CD4-positive, alpha-beta memory T cell (primary cell): Measurements from ENCODE around the gene GPR15. TPM values are rescaled to one million over a fixed set of nuclear protein-coding genes. Genes with fewer than 3 reads are reported as not detected.

Experiments
- CTCF ChIA-PET: fragments of 350-600 bp; sonication (Branson Sonifier 250); formaldehyde crosslinking; loops from one replicate; lab custom pipeline; 2021; ENCODE audit warnings: inconsistent platforms; ENCODE audit not compliant: partially characterized antibody; lab: Charles Lee
- POLR2A ChIA-PET: fragments of 350-600 bp; sonication (Branson Sonifier 250); formaldehyde crosslinking; loops from one replicate; lab custom pipeline; 2021; ENCODE audit not compliant: partially characterized antibody; lab: Charles Lee
- DNase-seq, 5 donors: peaks; one replicate each; pipeline versions ENCODE4 v3.0.0 to v3.0.0-alpha.2; 2020 to 2022; ENCODE audit warnings: mixed read lengths in 1 of 5
- H3K27ac ChIP-seq: one replicate; pipeline ENCODE4 v1.7.0; 2013; ENCODE audit warnings: low read depth, low read length
- H3K27me3 ChIP-seq: 2 replicates; pipeline ENCODE4 v1.7.0; 2013; ENCODE audit warnings: mild to moderate bottlenecking, low read length, moderate library complexity; ENCODE audit not compliant: insufficient read depth
- H3K36me3 ChIP-seq: 2 replicates; pipeline ENCODE4 v1.7.0; 2013; ENCODE audit warnings: mild to moderate bottlenecking, low read length, moderate library complexity; ENCODE audit not compliant: insufficient read depth
- H3K4me1 ChIP-seq: 2 replicates; pipeline ENCODE4 v1.7.0; 2013; ENCODE audit warnings: mild to moderate bottlenecking, low read length, moderate library complexity; ENCODE audit not compliant: insufficient read depth
- H3K4me3 ChIP-seq, 2 donors: one replicate each; pipeline ENCODE4 v1.7.0; 2013; ENCODE audit warnings: low read length in 2 of 2, mild to moderate bottlenecking in 1 of 2
- H3K9me3 ChIP-seq, 2 donors: one replicate each; pipeline ENCODE4 v1.7.0; 2013; ENCODE audit warnings: low read length in 2 of 2, control low read depth in 1 of 2; ENCODE audit not compliant: control insufficient read depth in 1 of 2
- H3K27ac Mint-ChIP-seq, 7 donors: one replicate each; pipeline ENCODE4 v1.8.0; 2020 to 2021; ENCODE audit warnings: mixed read lengths in 7 of 7, mild to moderate bottlenecking in 6 of 7, inconsistent platforms in 3 of 7, moderate library complexity in 3 of 7
- H3K27me3 Mint-ChIP-seq, 2 donors: one replicate each; pipeline ENCODE4 v1.8.0; 2020 to 2021; ENCODE audit warnings: mixed read lengths in 2 of 2
- H3K36me3 Mint-ChIP-seq, 2 donors: one replicate each; pipeline ENCODE4 v1.8.0; 2020 to 2021; ENCODE audit warnings: mixed read lengths in 2 of 2, inconsistent platforms in 1 of 2, mild to moderate bottlenecking in 1 of 2
- H3K4me1 Mint-ChIP-seq, 4 donors: one replicate each; pipeline ENCODE4 v1.8.0; 2020 to 2021; ENCODE audit warnings: mixed read lengths in 4 of 4, mild to moderate bottlenecking in 1 of 4
- H3K4me3 Mint-ChIP-seq, 8 donors: one replicate each; pipeline ENCODE4 v1.8.0; 2020 to 2021; ENCODE audit warnings: mixed read lengths in 8 of 8, mild to moderate bottlenecking in 7 of 8, moderate library complexity in 6 of 8, inconsistent platforms in 3 of 8
- H3K9me3 Mint-ChIP-seq, 8 donors: one replicate each; pipeline ENCODE4 v1.8.0; 2020 to 2021; ENCODE audit warnings: mixed read lengths in 8 of 8, mild to moderate bottlenecking in 5 of 8, inconsistent platforms in 3 of 8, moderate library complexity in 1 of 8
- intact Hi-C: fragments of 100-400 bp; cut with micrococcal nuclease; formaldehyde crosslinking; loops from one replicate; pipeline ENCODE4 v1.15.1; 2023
- polyA plus RNA-seq, 2 donors: library from polyadenylated mRNA; unstranded; fragments of 300-500 nt; fragmentation: Illumina TruSeq; gene quantifications; one replicate each; pipeline ENCODE4 v1.2.3, GENCODE V29; 2021
- total RNA-seq, 2 experiments: library from RNA; stranded (reverse); gene quantifications; one replicate each; pipeline ENCODE4 v1.2.3, GENCODE V29; 2021

Gene GPR15
- total and polyA plus RNA-seq, 4 experiments from 2014 or later: 12.9 to 32.0 (median 22.7) TPM

GRCh38 chr3:98501863-98502576 is 29.8 kb upstream of the GPR15 start:
- Mint-ChIP-seq H3K9me3 (no peaks in the 10 kb centered on the region), H3K36me3 (peaks cover 6 to 33% of the 10 kb centered on the region in 2 donors), H3K4me3 (no peak overlapping the region), H3K4me1 (peaks cover 0 to 20% (median 8%) of the 10 kb centered on the region in 4 donors), H3K27ac (peak overlapping the region in 2 of 7 donors; percentile 42 to 54), H3K27me3 (no peaks in the 10 kb centered on the region)
- POLR2A ChIA-PET: interaction anchor here (28.2 kb wide), 1 partner anchor 57 kb away, joined by 680 read pairs; no protein-coding TSS in a partner anchor
- Histone ChIP-seq H3K27me3 (no peaks in the 10 kb centered on the region), H3K4me1 (no peaks in the 10 kb centered on the region), H3K27ac (no peak overlapping the region), H3K4me3 (no peak overlapping the region), H3K9me3 (no peaks in the 10 kb centered on the region), H3K36me3 (no peaks in the 10 kb centered on the region)
- intact Hi-C loops: no loop called here
- CTCF ChIA-PET: no interaction called here
- no peak for DNase-seq

- CTCF ChIA-PET: interaction anchor here (1.6 kb wide), 1 partner anchor 466 kb away, joined by 3 read pairs; no protein-coding TSS in a partner anchor
- POLR2A ChIA-PET: interaction anchor here (1.3 to 28.2 kb wide), 3 partner anchors 10 to 54 kb away, joined by 3 to 680 read pairs (median 3); partner anchors contain the start of gene CLDND1
These were observed 27.2 kb upstream of the GPR15 start for GRCh38 chr3:98504539-98504938.

DNA sequence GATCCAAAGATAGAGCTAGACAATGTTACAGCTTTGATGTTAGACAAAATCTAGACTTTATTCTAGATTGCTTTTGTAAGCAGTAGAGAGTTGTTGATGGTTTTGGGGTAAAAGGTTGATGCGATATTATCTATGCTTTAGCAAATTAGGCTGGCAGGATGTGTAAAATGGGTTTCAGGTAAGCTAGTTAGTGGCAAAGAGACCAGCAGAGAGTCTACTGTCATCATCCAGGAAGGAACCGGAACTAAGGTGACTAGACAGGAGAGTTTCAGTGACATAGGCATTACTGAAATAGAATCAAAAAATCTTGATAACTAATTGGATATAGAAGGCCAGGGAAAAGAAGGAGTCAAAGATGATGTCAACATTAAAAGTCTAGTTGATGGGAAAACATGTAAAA is 23.2 kb upstream of the GPR15 start:
- Mint-ChIP-seq H3K27me3 (no peaks in the 10 kb centered on the region), H3K9me3 (peaks cover 0 to 4% (median 0%) of the 10 kb centered on the region in 8 donors), H3K4me3 (no peak overlapping the region), H3K36me3 (peaks cover 51 to 57% of the 10 kb centered on the region in 2 donors), H3K4me1 (peaks cover 13 to 48% (median 27%) of the 10 kb centered on the region in 4 donors), H3K27ac (peak overlapping the region; percentile 25 to 91 (median 47))
- H3K9me3 ChIP-seq: no peaks in the 10 kb centered on the region
- H3K36me3 ChIP-seq: no peaks in the 10 kb centered on the region
- POLR2A ChIA-PET: interaction anchor here (1.6 to 28.2 kb wide), 3 partner anchors 13 to 50 kb away, joined by 6 to 680 read pairs (median 24); partner anchors contain the start of gene CLDND1
- CTCF ChIA-PET: interaction anchor here (0.9 to 1.2 kb wide), 3 partner anchors 65 to 163 kb away, joined by 3 to 5 read pairs (median 4); no protein-coding TSS in a partner anchor
- H3K4me3 ChIP-seq: no peak overlapping the region
- H3K4me1 ChIP-seq: no peaks in the 10 kb centered on the region
- no peak overlapping the region for H3K27ac ChIP-seq
- DNase-seq: peak in 1 of 5 donors; percentile 39
- intact Hi-C loops: no loop called here
- no peaks in the 10 kb centered on the region for H3K27me3 ChIP-seq

More at GRCh38 chr3:98504539-98504938, 27.2 kb upstream of the GPR15 start:
- H3K36me3 ChIP-seq: no peaks in the 10 kb centered on the region
- intact Hi-C loops: no loop called here
- no peaks in the 10 kb centered on the region for H3K9me3 ChIP-seq
- H3K4me3 Mint-ChIP-seq: no peak overlapping the region
- peaks cover 0 to 2% (median 0%) of the 10 kb centered on the region in 8 donors for H3K9me3 Mint-ChIP-seq
- H3K4me3 ChIP-seq: no peak overlapping the region
- peaks cover 14 to 36% (median 17%) of the 10 kb centered on the region in 4 donors for H3K4me1 Mint-ChIP-seq
- no peaks in the 10 kb centered on the region for H3K27me3 Mint-ChIP-seq
- H3K27ac Mint-ChIP-seq: no peak overlapping the region
- H3K27ac ChIP-seq: no peak overlapping the region
- H3K4me1 ChIP-seq: no peaks in the 10 kb centered on the region
- peaks cover 21 to 47% of the 10 kb centered on the region in 2 donors for H3K36me3 Mint-ChIP-seq
- no peak for DNase-seq
- no peaks in the 10 kb centered on the region for H3K27me3 ChIP-seq

DNA sequence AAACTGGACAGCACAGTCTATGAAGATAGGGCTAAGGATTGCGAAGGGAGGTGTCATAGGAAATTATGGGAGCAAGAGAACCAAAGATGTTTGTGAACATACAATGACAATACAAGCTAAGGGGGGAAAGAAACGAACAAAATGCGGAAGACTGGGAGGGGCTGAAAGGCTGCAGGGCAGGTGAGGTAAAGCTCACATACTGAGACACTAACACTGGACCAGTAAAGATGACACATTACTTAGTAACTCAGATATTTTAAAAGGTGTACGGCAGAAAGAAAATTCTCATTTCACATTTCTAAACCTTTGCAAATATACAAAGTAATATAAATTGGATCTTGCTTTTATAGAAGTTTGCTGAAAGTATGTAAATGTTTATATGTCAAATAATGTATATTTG is 19.2 kb upstream of the GPR15 start:
- peak overlapping the region in 4 of 7 donors; percentile 1 to 80 (median 39) for H3K27ac Mint-ChIP-seq
- no peaks in the 10 kb centered on the region for H3K27me3 Mint-ChIP-seq
- CTCF ChIA-PET: interaction anchor here (0.7 kb wide), 1 partner anchor 9 kb away, joined by 3 read pairs; no protein-coding TSS in a partner anchor
- H3K27me3 ChIP-seq: no peaks in the 10 kb centered on the region
- no peak overlapping the region for H3K4me3 Mint-ChIP-seq
- peaks cover 22% of the 10 kb centered on the region for H3K4me1 ChIP-seq
- intact Hi-C loops: no loop called here
- no peak overlapping the region for H3K27ac ChIP-seq
- no peak overlapping the region for H3K4me3 ChIP-seq
- peaks cover 0 to 4% (median 0%) of the 10 kb centered on the region in 8 donors for H3K9me3 Mint-ChIP-seq
- peaks cover 22 to 59% (median 40%) of the 10 kb centered on the region in 4 donors for H3K4me1 Mint-ChIP-seq
- H3K9me3 ChIP-seq: no peaks in the 10 kb centered on the region
- H3K36me3 ChIP-seq: peaks cover 17% of the 10 kb centered on the region
- POLR2A ChIA-PET: interaction anchor here (1.6 to 28.2 kb wide), 3 partner anchors 9 to 46 kb away, joined by 4 to 680 read pairs (median 15); partner anchors contain the start of gene CLDND1
- peaks cover 65 to 72% of the 10 kb centered on the region in 2 donors for H3K36me3 Mint-ChIP-seq
- DNase-seq: no peak

DNA sequence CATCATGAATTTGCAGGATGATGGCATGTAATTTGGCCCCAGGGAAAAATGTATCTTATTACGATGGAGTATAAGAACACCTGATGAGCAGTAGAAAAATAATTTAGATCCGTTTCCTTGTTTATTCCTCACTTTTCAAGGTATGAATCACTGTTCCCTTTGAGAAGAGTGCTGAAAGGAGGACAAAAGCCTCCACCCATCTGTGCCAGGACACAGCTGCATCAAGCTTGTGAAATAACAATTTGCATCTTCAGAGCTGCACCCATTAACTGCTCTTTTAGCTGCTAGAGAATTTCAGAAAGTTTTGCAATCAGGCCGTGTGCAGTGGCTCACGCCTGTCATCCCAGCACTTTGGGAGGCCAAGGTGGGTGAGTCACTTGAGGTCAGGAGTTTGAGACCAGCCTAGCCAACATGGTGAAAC is 18.7 kb upstream of the GPR15 start:
- Histone ChIP-seq H3K4me3 (no peak overlapping the region), H3K4me1 (peaks cover 27% of the 10 kb centered on the region), H3K27ac (no peak overlapping the region), H3K9me3 (no peaks in the 10 kb centered on the region), H3K36me3 (peaks cover 23% of the 10 kb centered on the region), H3K27me3 (no peaks in the 10 kb centered on the region)
- DNase-seq: no peak
- Mint-ChIP-seq H3K9me3 (peaks cover 0 to 2% (median 0%) of the 10 kb centered on the region in 8 donors), H3K36me3 (peaks cover 66 to 74% of the 10 kb centered on the region in 2 donors), H3K27me3 (no peaks in the 10 kb centered on the region), H3K27ac (peak overlapping the region in 1 of 7 donors; percentile 14), H3K4me3 (no peak overlapping the region), H3K4me1 (peaks cover 22 to 61% (median 42%) of the 10 kb centered on the region in 4 donors)
- POLR2A ChIA-PET: interaction anchor here (1.6 to 28.2 kb wide), 3 partner anchors 9 to 46 kb away, joined by 4 to 680 read pairs (median 15); partner anchors contain the start of gene CLDND1
- CTCF ChIA-PET: interaction anchor here (1.7 kb wide), 1 partner anchor 61 kb away, joined by 5 read pairs; no protein-coding TSS in a partner anchor
- intact Hi-C loops: no loop called here

DNA sequence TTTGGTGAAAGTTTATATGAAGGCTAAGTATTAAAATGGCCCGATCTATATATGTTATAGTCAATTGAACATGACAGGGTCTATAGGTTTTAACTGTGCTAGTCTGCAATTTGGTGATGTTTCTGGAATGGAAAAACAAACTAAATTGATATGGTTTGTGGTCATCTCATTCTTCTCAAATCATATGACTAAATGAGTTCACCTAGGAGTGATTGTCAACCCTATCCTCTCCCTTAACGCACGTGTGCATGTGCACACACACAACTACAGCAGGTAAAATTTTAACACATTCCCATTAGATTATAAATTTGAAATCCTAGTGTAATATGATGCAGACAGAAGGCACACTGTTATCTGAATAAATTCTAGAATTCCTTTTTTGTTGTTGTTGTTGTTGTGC is 18.0 kb upstream of the GPR15 start:
- Histone ChIP-seq H3K27me3 (no peaks in the 10 kb centered on the region), H3K36me3 (peaks cover 29% of the 10 kb centered on the region), H3K27ac (no peak overlapping the region), H3K4me1 (peaks cover 34% of the 10 kb centered on the region), H3K9me3 (no peaks in the 10 kb centered on the region), H3K4me3 (no peak overlapping the region)
- intact Hi-C loops: loop anchor here (1.0 kb wide), 1 partner anchor 9 kb away; the partner anchor contains the start of gene CLDND1
- ChIA-PET POLR2A (interaction anchor here (3.1 to 28.2 kb wide), 2 partner anchors 9 to 45 kb away, joined by 15 to 680 read pairs; partner anchors contain the start of gene CLDND1), CTCF (interaction anchor here (0.6 to 1.7 kb wide), 2 partner anchors 61 to 83 kb away, joined by 4 to 5 read pairs; no protein-coding TSS in a partner anchor)
- peaks cover 0 to 1% (median 0%) of the 10 kb centered on the region in 8 donors for H3K9me3 Mint-ChIP-seq
- H3K27me3 Mint-ChIP-seq: no peaks in the 10 kb centered on the region
- no peak for DNase-seq
- H3K36me3 Mint-ChIP-seq: peaks cover 67 to 75% of the 10 kb centered on the region in 2 donors
- H3K4me1 Mint-ChIP-seq: peaks cover 23 to 61% (median 42%) of the 10 kb centered on the region in 4 donors
- H3K27ac Mint-ChIP-seq: no peak overlapping the region
- no peak overlapping the region for H3K4me3 Mint-ChIP-seq
